Measurements from ENCODE around the gene MAGI2. TPM values are rescaled to one million over a fixed set of nuclear protein-coding genes. Genes with fewer than 3 reads are reported as not detected.

Gene MAGI2
- total and polyA plus RNA-seq, 2 experiments from 2014 or later, result 3.5 to 4.1 TPM

DNA sequence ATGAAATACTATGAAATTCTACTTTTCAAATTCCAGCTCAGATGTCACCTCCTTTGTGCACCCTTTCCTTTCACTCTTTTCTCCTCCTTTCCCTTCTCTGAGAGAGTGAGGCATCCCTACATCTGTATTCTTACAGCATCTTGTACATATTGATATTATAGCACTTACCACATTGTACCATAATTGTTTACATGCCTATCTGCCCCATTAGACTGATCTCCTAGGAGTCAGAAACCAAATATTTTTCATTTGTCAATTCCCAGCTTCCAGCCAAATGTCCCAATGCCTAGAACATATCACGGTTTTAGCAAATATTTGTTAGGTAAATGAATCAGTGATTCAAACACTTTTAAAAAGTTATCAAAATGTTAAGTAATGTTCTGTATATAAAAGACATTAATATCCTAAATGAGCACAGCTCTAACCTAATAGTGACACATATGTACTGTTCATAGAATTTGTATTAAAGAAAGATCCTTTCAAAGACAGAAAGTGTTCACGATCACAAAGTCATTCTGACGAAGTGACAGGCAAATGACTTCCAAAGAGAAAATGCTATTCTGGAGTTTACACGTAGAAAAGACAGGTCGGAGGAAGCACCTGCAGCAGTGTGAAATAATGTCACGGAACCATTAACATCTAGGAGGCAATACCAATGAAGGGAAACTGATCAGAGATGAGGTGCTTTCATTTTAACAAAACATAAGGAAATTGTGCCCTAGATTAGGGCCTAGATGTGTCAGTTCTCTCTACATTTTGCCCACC lies 774.2 kb downstream of the MAGI2 start:
- Histone ChIP-seq H3K79me2 (ENCODE audit: insufficient read depth) (no peaks in the 10 kb centered on the region), H3K9me3 (ENCODE audit: low read depth) (no peaks in the 10 kb centered on the region), H3K36me3 (ENCODE audit: low read depth) (no peaks in the 10 kb centered on the region), H3K27ac (no peak overlapping the region), H3K4me1 (ENCODE audit: insufficient read depth) (peaks cover 9% of the 10 kb centered on the region; the same call in 1 of the 2 replicates), H3K9ac (no peak overlapping the region), H3K4me2 (ENCODE audit: unreplicated experiment) (no peak overlapping the region), H3K9me2 (ENCODE audit: insufficient read depth) (no peaks in the 10 kb centered on the region), H4K20me1 (ENCODE audit: insufficient read depth) (no peaks in the 10 kb centered on the region), H3K4me3 (no peak overlapping the region), H3K27me3 (replicated peaks; ENCODE audit: insufficient read depth) (no peaks in the 10 kb centered on the region), H2AFZ (no peak overlapping the region), H3F3A (ENCODE audit: insufficient read depth) (no peaks in the 10 kb centered on the region)
- in situ Hi-C loops (cut with MboI), result no loop called here
- no peak for DNase-seq
- no peak for TF ChIP-seq EZH2 (IDR thresholded peaks at IDR 0.05; ENCODE audit: insufficient read depth, poor library complexity, severe bottlenecking)
- TF ChIP-seq EZH2phosphoT487 (IDR thresholded peaks at IDR 0.05; ENCODE audit: insufficient read depth, low read depth), result no peak
- WGBS, 2 experiments (ENCODE audit: low coverage in 1 of 2, low lambda C conversion rate in 2 of 2, missing lambda C conversion rate in 2 of 2), result 95 to 97% methylated on average over 6 of the region's 6 CpGs

DNA sequence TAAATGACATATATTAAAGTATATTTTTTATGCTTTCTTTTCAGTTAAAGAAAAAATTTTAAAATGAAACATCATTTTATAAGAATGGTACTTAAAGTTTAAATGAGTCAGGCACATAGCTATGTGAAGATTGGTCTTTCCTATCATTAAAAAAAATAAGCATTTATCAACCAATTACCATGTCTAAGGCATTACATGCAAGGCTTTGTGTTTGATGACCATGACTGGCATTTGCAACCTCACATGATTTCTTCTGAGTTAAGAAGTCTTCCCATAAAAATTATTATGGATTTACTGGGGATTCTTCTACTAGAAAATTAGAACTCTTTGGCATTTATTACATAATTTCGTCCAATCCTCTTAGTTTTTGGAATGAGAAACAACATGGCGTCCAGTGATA lies 776.1 kb downstream of the MAGI2 start:
- H3K4me1 ChIP-seq (ENCODE audit: insufficient read depth), result peaks cover 9% of the 10 kb centered on the region; the same call in 1 of the 2 replicates
- no peaks in the 10 kb centered on the region for H3K9me3 ChIP-seq (ENCODE audit: low read depth)
- 85 to 95% methylated on average over 2 of the region's 2 CpGs for WGBS, 2 experiments (ENCODE audit: low coverage in 1 of 2, low lambda C conversion rate in 2 of 2, missing lambda C conversion rate in 2 of 2)
- TF ChIP-seq EZH2 (IDR thresholded peaks at IDR 0.05; ENCODE audit: insufficient read depth, poor library complexity, severe bottlenecking), result no peak
- no peak for TF ChIP-seq EZH2phosphoT487 (IDR thresholded peaks at IDR 0.05; ENCODE audit: insufficient read depth, low read depth)
- no peaks in the 10 kb centered on the region for H4K20me1 ChIP-seq (ENCODE audit: insufficient read depth)
- H3K79me2 ChIP-seq (ENCODE audit: insufficient read depth), result no peaks in the 10 kb centered on the region
- no peaks in the 10 kb centered on the region for H3K9me2 ChIP-seq (ENCODE audit: insufficient read depth)
- H3K27ac ChIP-seq, result no peak overlapping the region
- no peak overlapping the region for H2AFZ ChIP-seq
- in situ Hi-C loops (cut with MboI), result no loop called here
- no peaks in the 10 kb centered on the region for H3F3A ChIP-seq (ENCODE audit: insufficient read depth)
- no peaks in the 10 kb centered on the region for H3K27me3 ChIP-seq (replicated peaks; ENCODE audit: insufficient read depth)
- no peak overlapping the region for H3K4me3 ChIP-seq
- H3K36me3 ChIP-seq (ENCODE audit: low read depth), result no peaks in the 10 kb centered on the region
- no peak for DNase-seq
- no peak overlapping the region for H3K9ac ChIP-seq
- H3K4me2 ChIP-seq (ENCODE audit: unreplicated experiment), result peak overlapping the region; percentile 31

DNA sequence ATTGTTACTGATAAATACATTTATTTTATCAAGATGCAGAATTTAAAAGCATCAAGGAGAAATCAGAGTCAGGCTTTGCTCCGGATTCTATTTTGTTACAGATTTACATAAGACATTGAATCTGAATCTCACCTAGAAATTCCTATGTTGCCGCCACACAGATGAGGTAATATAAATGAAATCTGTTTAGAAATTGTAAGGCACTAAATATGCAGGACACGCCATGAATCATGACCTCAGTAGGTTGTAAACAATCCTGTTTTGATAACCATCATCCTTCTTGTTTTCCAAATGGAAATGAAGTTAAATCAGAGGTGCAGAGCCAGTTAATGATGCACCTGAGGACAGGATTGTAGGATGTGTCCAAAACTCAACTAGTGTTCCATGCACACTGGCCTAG lies 778.0 kb downstream of the MAGI2 start:
- no peak overlapping the region for H2AFZ ChIP-seq
- H3K9me2 ChIP-seq (ENCODE audit: insufficient read depth), result no peaks in the 10 kb centered on the region
- 83 to 85% methylated on average over 3 of the region's 3 CpGs for WGBS, 2 experiments (ENCODE audit: low coverage in 1 of 2, low lambda C conversion rate in 2 of 2, missing lambda C conversion rate in 2 of 2)
- H3K4me3 ChIP-seq, result no peak overlapping the region
- no peak overlapping the region for H3K27ac ChIP-seq
- TF ChIP-seq EZH2 (IDR thresholded peaks at IDR 0.05; ENCODE audit: insufficient read depth, poor library complexity, severe bottlenecking) (no peak), EZH2phosphoT487 (IDR thresholded peaks at IDR 0.05; ENCODE audit: insufficient read depth, low read depth) (no peak)
- no peak for DNase-seq
- H3K4me2 ChIP-seq (ENCODE audit: unreplicated experiment), result no peak overlapping the region
- no peaks in the 10 kb centered on the region for H3K27me3 ChIP-seq (replicated peaks; ENCODE audit: insufficient read depth)
- H3K79me2 ChIP-seq (ENCODE audit: insufficient read depth), result no peaks in the 10 kb centered on the region
- in situ Hi-C loops (cut with MboI), result no loop called here
- H3K36me3 ChIP-seq (ENCODE audit: low read depth), result no peaks in the 10 kb centered on the region
- no peak overlapping the region for H3K9ac ChIP-seq
- H3K4me1 ChIP-seq (ENCODE audit: insufficient read depth), result peaks cover 9% of the 10 kb centered on the region; the same call in 1 of the 2 replicates
- no peaks in the 10 kb centered on the region for H4K20me1 ChIP-seq (ENCODE audit: insufficient read depth)
- no peaks in the 10 kb centered on the region for H3F3A ChIP-seq (ENCODE audit: insufficient read depth)
- no peaks in the 10 kb centered on the region for H3K9me3 ChIP-seq (ENCODE audit: low read depth)

DNA sequence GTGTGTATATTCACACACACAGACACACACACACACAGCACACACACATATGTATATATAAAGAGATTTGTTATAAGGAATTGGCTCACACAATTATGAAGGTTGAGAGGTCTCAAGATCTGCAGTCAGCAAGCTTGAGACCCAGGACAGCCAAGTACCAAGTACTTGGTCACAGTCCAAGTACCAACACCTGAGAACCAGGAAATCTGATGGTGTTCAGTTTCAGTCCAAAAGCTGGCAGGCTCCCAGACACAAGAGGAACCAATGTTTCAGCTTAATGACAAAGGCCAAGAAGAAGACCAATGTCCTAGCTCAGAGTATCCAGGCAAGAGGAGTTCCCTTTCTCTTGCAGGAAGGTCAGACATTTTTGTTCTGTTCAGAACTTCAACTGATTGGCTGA lies 780.2 kb downstream of the MAGI2 start:
- Histone ChIP-seq H3K9me3 (ENCODE audit: low read depth) (no peaks in the 10 kb centered on the region), H3K4me3 (no peak overlapping the region), H3K4me2 (ENCODE audit: unreplicated experiment) (no peak overlapping the region), H3K36me3 (ENCODE audit: low read depth) (no peaks in the 10 kb centered on the region), H3F3A (ENCODE audit: insufficient read depth) (no peaks in the 10 kb centered on the region), H3K79me2 (ENCODE audit: insufficient read depth) (no peaks in the 10 kb centered on the region), H3K27ac (no peak overlapping the region), H4K20me1 (ENCODE audit: insufficient read depth) (no peaks in the 10 kb centered on the region), H3K9ac (no peak overlapping the region), H3K27me3 (replicated peaks; ENCODE audit: insufficient read depth) (no peaks in the 10 kb centered on the region), H3K4me1 (ENCODE audit: insufficient read depth) (peaks cover 9% of the 10 kb centered on the region; the same call in 1 of the 2 replicates), H2AFZ (no peak overlapping the region), H3K9me2 (ENCODE audit: insufficient read depth) (no peaks in the 10 kb centered on the region)
- TF ChIP-seq EZH2 (IDR thresholded peaks at IDR 0.05; ENCODE audit: insufficient read depth, poor library complexity, severe bottlenecking) (no peak), EZH2phosphoT487 (IDR thresholded peaks at IDR 0.05; ENCODE audit: insufficient read depth, low read depth) (no peak)
- in situ Hi-C loops (cut with MboI), result no loop called here
- DNase-seq, result no peak
